Panc1 (cell line): Measurements from ENCODE around the gene RGMA.

ENCODE experiments used
- SIN3A ChIP-seq: IDR thresholded peaks from 2 replicates; pipeline ENCODE4 v1.6.1; 2012; ENCODE audit warnings: low read depth, mild to moderate bottlenecking, low read length, moderate library complexity, borderline replicate concordance; ENCODE audit not compliant: insufficient read depth
- TF ChIP-seq, protein P1 (sequence below): fragments of 450-650 bp; IDR thresholded peaks from 2 replicates; pipeline ENCODE4 v1.5.1; 2017; ENCODE audit warnings: mild to moderate bottlenecking
- TF ChIP-seq, protein P2 (sequence below), 2 experiments: IDR thresholded peaks; 2 replicates each; pipeline ENCODE4 v1.6.1; 2011 to 2012; ENCODE audit warnings: low read depth in 2 of 2, control low read depth in 1 of 2, low read length in 1 of 2, mild to moderate bottlenecking in 1 of 2, moderate library complexity in 1 of 2; ENCODE audit not compliant: insufficient read depth in 1 of 2

DNA sequence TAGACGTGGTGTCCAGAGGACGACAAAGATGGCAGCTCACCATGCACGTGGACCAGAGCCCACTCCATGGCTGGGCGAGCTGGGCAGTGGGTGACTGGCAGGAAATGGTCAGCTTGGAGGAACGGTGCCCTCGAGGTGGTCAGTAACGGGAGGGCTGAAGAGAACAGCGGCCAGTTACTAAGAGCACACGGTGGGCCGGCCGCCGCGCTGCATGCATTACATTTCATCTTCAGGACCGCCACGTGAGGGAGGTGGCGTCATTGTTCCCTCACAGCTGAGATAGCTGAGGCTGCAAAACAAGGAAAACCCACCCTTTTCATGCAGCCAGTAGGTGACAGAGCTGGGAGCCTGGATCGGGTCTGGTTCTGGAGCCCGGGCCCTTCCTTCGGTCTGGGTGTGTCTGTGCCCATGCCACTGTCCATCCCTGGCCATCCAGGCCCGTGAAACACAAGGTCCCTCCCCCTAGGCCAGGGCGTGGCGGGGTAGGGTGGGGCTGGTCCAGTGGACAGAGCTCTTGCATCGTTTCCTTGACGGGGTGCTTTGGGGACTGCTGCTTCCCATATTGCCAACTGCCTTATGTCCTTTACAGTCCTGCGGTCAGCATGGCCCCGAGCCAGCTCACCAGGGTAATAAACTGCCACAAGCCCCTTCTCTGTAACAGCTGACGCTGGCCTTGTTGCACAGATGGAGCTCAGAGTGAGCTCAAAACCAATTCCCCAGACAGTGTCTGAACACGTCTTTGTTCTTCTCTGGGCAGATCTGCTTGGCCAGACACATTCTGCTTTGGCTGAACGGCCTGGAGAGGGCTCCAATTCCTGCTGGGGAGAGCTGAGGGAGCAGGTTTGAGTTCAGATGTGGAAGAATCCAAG is 51.8 kb downstream of the RGMA start:
- TF ChIP-seq, protein P1, sequence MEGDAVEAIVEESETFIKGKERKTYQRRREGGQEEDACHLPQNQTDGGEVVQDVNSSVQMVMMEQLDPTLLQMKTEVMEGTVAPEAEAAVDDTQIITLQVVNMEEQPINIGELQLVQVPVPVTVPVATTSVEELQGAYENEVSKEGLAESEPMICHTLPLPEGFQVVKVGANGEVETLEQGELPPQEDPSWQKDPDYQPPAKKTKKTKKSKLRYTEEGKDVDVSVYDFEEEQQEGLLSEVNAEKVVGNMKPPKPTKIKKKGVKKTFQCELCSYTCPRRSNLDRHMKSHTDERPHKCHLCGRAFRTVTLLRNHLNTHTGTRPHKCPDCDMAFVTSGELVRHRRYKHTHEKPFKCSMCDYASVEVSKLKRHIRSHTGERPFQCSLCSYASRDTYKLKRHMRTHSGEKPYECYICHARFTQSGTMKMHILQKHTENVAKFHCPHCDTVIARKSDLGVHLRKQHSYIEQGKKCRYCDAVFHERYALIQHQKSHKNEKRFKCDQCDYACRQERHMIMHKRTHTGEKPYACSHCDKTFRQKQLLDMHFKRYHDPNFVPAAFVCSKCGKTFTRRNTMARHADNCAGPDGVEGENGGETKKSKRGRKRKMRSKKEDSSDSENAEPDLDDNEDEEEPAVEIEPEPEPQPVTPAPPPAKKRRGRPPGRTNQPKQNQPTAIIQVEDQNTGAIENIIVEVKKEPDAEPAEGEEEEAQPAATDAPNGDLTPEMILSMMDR = no peak
- TF ChIP-seq, protein P2, sequence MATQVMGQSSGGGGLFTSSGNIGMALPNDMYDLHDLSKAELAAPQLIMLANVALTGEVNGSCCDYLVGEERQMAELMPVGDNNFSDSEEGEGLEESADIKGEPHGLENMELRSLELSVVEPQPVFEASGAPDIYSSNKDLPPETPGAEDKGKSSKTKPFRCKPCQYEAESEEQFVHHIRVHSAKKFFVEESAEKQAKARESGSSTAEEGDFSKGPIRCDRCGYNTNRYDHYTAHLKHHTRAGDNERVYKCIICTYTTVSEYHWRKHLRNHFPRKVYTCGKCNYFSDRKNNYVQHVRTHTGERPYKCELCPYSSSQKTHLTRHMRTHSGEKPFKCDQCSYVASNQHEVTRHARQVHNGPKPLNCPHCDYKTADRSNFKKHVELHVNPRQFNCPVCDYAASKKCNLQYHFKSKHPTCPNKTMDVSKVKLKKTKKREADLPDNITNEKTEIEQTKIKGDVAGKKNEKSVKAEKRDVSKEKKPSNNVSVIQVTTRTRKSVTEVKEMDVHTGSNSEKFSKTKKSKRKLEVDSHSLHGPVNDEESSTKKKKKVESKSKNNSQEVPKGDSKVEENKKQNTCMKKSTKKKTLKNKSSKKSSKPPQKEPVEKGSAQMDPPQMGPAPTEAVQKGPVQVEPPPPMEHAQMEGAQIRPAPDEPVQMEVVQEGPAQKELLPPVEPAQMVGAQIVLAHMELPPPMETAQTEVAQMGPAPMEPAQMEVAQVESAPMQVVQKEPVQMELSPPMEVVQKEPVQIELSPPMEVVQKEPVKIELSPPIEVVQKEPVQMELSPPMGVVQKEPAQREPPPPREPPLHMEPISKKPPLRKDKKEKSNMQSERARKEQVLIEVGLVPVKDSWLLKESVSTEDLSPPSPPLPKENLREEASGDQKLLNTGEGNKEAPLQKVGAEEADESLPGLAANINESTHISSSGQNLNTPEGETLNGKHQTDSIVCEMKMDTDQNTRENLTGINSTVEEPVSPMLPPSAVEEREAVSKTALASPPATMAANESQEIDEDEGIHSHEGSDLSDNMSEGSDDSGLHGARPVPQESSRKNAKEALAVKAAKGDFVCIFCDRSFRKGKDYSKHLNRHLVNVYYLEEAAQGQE (IDR thresholded peaks at IDR 0.05; ENCODE audit: insufficient read depth in 1 of 2, low read depth in 2 of 2, low read length in 1 of 2) = no peak
- no peak for TF ChIP-seq SIN3A
